Ascending aorta (tissue), 2 donors: Measurements from ENCODE around the gene BMPER. TPM values are rescaled to one million over a fixed set of nuclear protein-coding genes. Genes with fewer than 3 reads are reported as not detected.

Experiments
- DNase-seq, 2 donors: peaks; one replicate each; pipeline ENCODE4 v3.0.0-alpha.2; 2019; ENCODE audit warnings: low spot score in 2 of 2
- H3K27ac ChIP-seq, 2 donors: fragments of 200-600 bp; sonication (generic); one replicate each; pipeline ENCODE4 v1.5.1; 2016 to 2017; ENCODE audit warnings: mild to moderate bottlenecking in 1 of 2
- H3K27me3 ChIP-seq: fragments of 200-600 bp; sonication (generic); one replicate; pipeline ENCODE4 v1.5.1; 2017
- H3K36me3 ChIP-seq, 2 donors: fragments of 200-600 bp; sonication (generic); one replicate each; pipeline ENCODE4 v1.5.1; 2016
- H3K4me1 ChIP-seq, 2 donors: fragments of 200-600 bp; sonication (generic); one replicate each; pipeline ENCODE4 v1.5.1; 2016 to 2017; ENCODE audit warnings: mild to moderate bottlenecking in 1 of 2
- H3K4me3 ChIP-seq, 2 donors: fragments of 200-600 bp; sonication (generic); one replicate each; pipeline ENCODE4 v1.5.1; 2016 to 2017; ENCODE audit warnings: mild to moderate bottlenecking in 1 of 2
- H3K9me3 ChIP-seq, 2 donors: fragments of 200-600 bp; sonication (generic); one replicate each; pipeline ENCODE4 v1.5.1; 2016
- intact Hi-C: fragments of 100-400 bp; cut with DNase I; formaldehyde crosslinking; loops from one replicate; pipeline ENCODE4 v1.15.1; 2023
- total RNA-seq: library from RNA; depleted of rRNA; stranded (reverse); fragments of >200 nt; gene quantifications from one replicate; pipeline ENCODE4 v1.1.0, GENCODE V29; 2016
- TF ChIP-seq, protein P1 (sequence below), 3 experiments: fragments of 200-600 bp in 2 of 3; fragments of 450-650 bp in 1 of 3; sonication (generic) in 2 of 3; IDR thresholded peaks; one replicate each; pipeline ENCODE4 v1.5.1; 2016 to 2019; ENCODE audit warnings: antibody characterized with exemption in 3 of 3, mild to moderate bottlenecking in 1 of 3, moderate library complexity in 1 of 3

The BMPER gene
- total RNA-seq: not detected

DNA sequence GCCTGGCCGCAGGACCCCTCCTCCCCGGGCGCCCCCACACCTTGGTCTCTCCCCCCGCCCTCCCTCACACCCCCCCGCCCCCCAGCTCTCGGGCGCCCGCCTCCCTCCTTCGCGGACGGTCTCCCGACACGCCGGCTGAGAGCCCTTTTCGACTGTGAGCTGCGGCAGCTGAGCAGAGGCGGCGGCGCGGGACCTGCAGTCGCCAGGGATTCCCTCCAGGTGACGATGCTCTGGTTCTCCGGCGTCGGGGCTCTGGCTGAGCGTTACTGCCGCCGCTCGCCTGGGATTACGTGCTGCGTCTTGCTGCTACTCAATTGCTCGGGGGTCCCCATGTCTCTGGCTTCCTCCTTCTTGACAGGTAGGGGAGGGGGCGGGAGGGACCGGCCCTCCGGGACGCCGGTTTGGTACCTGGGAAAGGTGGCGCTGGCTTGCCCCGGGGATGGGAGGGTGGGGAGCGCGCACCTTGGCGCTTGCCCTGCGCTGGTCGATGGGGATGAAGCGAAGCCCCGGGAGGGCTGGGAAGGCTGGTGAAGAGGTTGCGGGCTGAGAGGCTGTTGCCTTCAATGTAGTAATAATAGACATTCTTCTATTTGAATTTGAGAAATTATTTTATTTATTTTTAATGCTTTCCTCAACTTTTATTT is at the start of gene BMPER:
Gene BMPER, plus strand, starts transcription at position 151 of the 644 bp plus-strand sequence. Its CDS starts 75 bp downstream, at position 226.
- no peaks in the 10 kb centered on the region for H3K36me3 ChIP-seq
- H3K27me3 ChIP-seq: peaks cover 5% of the 10 kb centered on the region
- H3K27ac ChIP-seq: peak within 1 kb of the TSS in 1 of 2 donors; percentile 14
- DNase-seq: no peak
- H3K9me3 ChIP-seq: no peaks in the 10 kb centered on the region
- H3K4me1 ChIP-seq: peaks cover 2 to 3% of the 10 kb centered on the region in 2 donors
- TF ChIP-seq, protein P1, sequence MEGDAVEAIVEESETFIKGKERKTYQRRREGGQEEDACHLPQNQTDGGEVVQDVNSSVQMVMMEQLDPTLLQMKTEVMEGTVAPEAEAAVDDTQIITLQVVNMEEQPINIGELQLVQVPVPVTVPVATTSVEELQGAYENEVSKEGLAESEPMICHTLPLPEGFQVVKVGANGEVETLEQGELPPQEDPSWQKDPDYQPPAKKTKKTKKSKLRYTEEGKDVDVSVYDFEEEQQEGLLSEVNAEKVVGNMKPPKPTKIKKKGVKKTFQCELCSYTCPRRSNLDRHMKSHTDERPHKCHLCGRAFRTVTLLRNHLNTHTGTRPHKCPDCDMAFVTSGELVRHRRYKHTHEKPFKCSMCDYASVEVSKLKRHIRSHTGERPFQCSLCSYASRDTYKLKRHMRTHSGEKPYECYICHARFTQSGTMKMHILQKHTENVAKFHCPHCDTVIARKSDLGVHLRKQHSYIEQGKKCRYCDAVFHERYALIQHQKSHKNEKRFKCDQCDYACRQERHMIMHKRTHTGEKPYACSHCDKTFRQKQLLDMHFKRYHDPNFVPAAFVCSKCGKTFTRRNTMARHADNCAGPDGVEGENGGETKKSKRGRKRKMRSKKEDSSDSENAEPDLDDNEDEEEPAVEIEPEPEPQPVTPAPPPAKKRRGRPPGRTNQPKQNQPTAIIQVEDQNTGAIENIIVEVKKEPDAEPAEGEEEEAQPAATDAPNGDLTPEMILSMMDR (IDR thresholded peaks at IDR 0.05): no peak
- peak within 1 kb of the TSS; percentile 63 to 65 for H3K4me3 ChIP-seq
- intact Hi-C loops: no loop called here

DNA sequence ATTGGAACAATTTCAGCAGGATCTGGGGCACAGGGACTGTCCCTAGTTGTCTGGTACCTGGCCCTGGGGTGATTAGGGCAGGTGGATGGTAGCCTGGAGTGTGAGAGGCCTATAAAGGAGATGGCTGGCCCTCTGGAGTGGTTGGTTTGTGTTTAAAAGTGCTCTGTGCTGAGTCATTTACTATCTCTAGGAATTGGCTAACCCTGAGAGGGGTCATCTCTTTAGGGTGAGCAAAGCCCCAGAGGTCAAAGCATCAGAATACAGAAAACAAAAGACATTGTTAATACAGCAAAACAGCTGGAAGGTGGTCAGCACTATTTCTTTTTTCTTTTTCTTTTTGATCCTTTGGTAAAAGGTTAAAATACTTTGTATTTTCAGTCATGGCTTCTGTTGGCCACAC is 43.4 kb upstream of the BMPER start:
- DNase-seq: no peak
- Histone ChIP-seq H3K4me3 (no peak overlapping the region), H3K27ac (no peak overlapping the region), H3K36me3 (no peaks in the 10 kb centered on the region), H3K27me3 (no peaks in the 10 kb centered on the region), H3K9me3 (no peaks in the 10 kb centered on the region), H3K4me1 (no peaks in the 10 kb centered on the region)
- TF ChIP-seq, protein P1 (IDR thresholded peaks at IDR 0.05): no peak
- intact Hi-C loops: no loop called here

DNA sequence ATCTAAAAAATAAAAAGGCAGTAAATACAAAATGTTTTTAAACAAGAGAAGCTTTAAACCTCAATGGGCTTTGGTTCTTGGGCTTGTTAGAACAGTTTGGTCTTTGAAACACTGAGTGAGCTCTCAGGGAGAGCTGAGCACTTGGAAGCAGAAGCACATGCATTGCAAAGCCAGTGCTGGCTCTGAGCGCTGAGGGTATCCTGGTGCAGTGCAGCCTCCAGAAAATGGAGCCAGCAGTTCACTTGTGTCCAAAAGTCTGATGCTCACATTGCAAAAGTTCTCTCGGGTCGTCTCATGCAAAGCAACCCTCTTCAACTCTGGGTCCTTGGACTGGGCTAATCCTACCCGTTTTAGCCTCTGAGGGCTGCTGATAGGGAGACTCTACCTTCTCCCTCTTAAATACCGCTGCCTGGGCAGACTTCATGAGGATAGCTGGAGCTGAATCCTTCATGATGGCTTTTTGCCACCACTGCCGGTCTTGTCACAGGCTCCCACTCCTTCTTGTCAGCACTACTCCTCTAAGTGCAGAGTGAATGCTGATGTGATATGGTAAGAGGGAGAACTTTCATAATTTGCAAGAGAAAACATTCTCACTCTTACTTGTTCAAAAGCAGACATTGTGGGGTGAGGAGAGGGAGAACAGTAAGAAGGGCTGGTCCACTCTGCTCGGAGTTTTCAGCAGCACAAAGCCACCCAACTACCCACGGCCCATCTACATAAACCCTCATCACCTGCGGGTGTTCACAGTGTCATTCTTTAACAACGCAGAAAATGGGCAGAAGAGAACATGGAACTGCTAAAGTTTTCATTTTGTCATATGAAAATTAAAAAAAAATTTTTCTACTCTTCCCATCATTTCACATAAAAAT is 42.2 kb upstream of the BMPER start:
- H3K27ac ChIP-seq: no peak overlapping the region
- no peaks in the 10 kb centered on the region for H3K36me3 ChIP-seq
- no peaks in the 10 kb centered on the region for H3K27me3 ChIP-seq
- no peak overlapping the region for H3K4me3 ChIP-seq
- TF ChIP-seq, protein P1 (IDR thresholded peaks at IDR 0.05): no peak
- no peaks in the 10 kb centered on the region for H3K4me1 ChIP-seq
- no peak for DNase-seq
- intact Hi-C loops: no loop called here
- no peaks in the 10 kb centered on the region for H3K9me3 ChIP-seq

DNA sequence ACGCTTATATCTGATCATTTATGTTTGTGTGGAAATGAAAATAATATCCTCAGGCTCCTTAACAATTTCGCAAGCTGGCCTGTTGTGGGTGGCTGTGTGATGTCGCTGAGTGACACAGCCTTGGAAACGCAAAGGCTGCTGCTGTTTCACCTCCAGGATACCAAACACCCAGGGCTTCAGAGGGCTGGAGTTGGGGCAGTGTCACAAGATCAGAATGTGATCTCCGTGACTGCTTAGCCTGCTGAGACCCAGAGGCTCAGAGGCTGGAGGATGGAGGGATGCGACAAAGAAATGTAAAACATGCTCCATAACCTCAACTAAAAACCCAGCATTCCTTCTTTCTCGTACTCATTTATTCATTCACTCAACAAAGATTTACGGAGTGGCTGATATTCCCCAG is 37.2 kb upstream of the BMPER start:
- H3K36me3 ChIP-seq: no peaks in the 10 kb centered on the region
- H3K4me1 ChIP-seq: no peaks in the 10 kb centered on the region
- no peak overlapping the region for H3K27ac ChIP-seq
- H3K9me3 ChIP-seq: no peaks in the 10 kb centered on the region
- intact Hi-C loops: no loop called here
- no peak for DNase-seq
- TF ChIP-seq, protein P1 (IDR thresholded peaks at IDR 0.05): no peak
- H3K27me3 ChIP-seq: no peaks in the 10 kb centered on the region
- no peak overlapping the region for H3K4me3 ChIP-seq

DNA sequence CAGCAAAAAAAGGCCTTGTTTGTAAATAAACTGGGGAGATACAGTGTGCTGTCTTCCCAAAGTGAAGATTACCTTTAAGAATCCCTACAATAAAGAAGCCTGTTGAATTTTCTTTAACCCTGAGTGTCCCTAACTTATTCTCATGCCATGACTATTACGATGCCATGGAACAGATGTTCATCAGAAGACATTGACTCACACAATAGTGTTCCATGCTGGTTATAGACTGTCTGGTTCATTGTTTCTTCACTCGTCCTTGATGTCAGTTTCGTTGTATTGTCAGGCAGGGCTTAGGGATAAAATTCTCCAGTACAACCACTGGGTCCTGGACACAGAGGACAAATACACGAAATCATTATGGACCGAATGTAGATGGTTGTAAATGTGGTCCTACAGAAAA is 36.2 kb upstream of the BMPER start:
- H3K9me3 ChIP-seq: no peaks in the 10 kb centered on the region
- no peak overlapping the region for H3K27ac ChIP-seq
- no peaks in the 10 kb centered on the region for H3K27me3 ChIP-seq
- no peaks in the 10 kb centered on the region for H3K36me3 ChIP-seq
- intact Hi-C loops: no loop called here
- TF ChIP-seq, protein P1 (IDR thresholded peaks at IDR 0.05): no peak
- DNase-seq: no peak
- H3K4me3 ChIP-seq: no peak overlapping the region
- peaks cover 0 to 4% of the 10 kb centered on the region in 2 donors for H3K4me1 ChIP-seq
